Left ventricle myocardium inferior (tissue), 1 donor: Measurements from ENCODE around the gene PTTG2. TPM values are rescaled to one million over a fixed set of nuclear protein-coding genes. Genes with fewer than 3 reads are reported as not detected.

Experiments used
- DNase-seq: peaks from one replicate; pipeline ENCODE4 v3.0.0-alpha.2; 2020
- H3K27ac ChIP-seq: fragments of 200-600 bp; replicated peaks from 2 replicates; pipeline ENCODE4 v1.8.0; 2021
- H3K27me3 ChIP-seq: fragments of 200-600 bp; 2 replicates; pipeline ENCODE4 v1.8.0; 2021; ENCODE audit warnings: low read depth
- H3K36me3 ChIP-seq: fragments of 200-600 bp; 2 replicates; pipeline ENCODE4 v1.8.0; 2021
- H3K4me1 ChIP-seq: fragments of 200-600 bp; 2 replicates; pipeline ENCODE4 v1.8.0; 2021
- H3K4me3 ChIP-seq: fragments of 200-600 bp; 2 replicates; pipeline ENCODE4 v1.8.0; 2021; ENCODE audit warnings: mild to moderate bottlenecking, moderate library complexity
- H3K9me3 ChIP-seq: fragments of 200-600 bp; replicated peaks from 2 replicates; pipeline ENCODE4 v1.8.0; 2021
- intact Hi-C: fragments of 100-400 bp; cut with micrococcal nuclease; formaldehyde crosslinking; loops from one replicate; pipeline ENCODE4 v1.11.0; 2022
- total RNA-seq: library from RNA; stranded (reverse); fragmentation: NEBNext Ultra II Directional; extraction: Animal tissue kit (Norgen Biotek cat#: 25700); gene quantifications from one replicate; pipeline ENCODE4 v1.2.1, GENCODE V29; 2021
- TF ChIP-seq, protein P1 (sequence below): fragments of 200-600 bp; IDR thresholded peaks from 2 replicates; pipeline ENCODE4 v1.8.0; 2021; ENCODE audit warnings: antibody characterized with exemption, mild to moderate bottlenecking, borderline replicate concordance
- donor health status: DM: no; HTN: yes; CAD: no; lungs with severe emphysema.

Gene PTTG2
- total RNA-seq, 1 donor from 2014 or later, result 0.58 TPM

DNA sequence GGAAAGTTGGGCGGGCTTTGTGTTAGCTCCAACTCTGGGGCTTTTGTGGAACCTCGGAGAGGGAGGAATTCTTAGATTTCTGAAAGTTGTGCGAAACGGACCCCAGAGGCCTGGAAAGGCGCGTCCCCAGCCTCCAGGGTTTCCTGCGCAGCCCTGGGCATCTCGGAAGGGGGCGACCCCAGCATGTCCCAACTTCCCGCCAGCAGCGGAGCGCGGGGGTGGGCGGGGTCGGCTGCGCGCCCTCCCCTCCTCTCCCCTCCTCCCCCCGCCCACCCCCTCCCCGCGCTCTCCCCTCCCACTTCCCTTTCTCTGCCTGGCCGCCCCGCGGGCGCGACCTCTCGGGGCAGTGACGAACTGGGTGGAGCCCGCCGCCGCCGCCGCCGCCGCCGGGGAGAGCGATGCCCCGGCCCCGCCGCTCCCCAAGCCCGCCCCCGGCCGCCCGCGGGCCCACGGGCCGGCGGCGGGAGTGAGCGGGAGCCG is 16.8 kb downstream of the PTTG2 start:
- Histone ChIP-seq H3K9me3 (no peaks in the 10 kb centered on the region), H3K27me3 (no peaks in the 10 kb centered on the region), H3K4me1 (peaks cover 61% of the 10 kb centered on the region), H3K36me3 (no peaks in the 10 kb centered on the region), H3K4me3 (peak overlapping the region; percentile 94), H3K27ac (peak overlapping the region; percentile 98)
- TF ChIP-seq, protein P1, sequence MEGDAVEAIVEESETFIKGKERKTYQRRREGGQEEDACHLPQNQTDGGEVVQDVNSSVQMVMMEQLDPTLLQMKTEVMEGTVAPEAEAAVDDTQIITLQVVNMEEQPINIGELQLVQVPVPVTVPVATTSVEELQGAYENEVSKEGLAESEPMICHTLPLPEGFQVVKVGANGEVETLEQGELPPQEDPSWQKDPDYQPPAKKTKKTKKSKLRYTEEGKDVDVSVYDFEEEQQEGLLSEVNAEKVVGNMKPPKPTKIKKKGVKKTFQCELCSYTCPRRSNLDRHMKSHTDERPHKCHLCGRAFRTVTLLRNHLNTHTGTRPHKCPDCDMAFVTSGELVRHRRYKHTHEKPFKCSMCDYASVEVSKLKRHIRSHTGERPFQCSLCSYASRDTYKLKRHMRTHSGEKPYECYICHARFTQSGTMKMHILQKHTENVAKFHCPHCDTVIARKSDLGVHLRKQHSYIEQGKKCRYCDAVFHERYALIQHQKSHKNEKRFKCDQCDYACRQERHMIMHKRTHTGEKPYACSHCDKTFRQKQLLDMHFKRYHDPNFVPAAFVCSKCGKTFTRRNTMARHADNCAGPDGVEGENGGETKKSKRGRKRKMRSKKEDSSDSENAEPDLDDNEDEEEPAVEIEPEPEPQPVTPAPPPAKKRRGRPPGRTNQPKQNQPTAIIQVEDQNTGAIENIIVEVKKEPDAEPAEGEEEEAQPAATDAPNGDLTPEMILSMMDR, result no peak
- intact Hi-C loops, result loop anchor here (10.0 kb wide), 1 partner anchor 58 kb away; no protein-coding TSS in a partner anchor
- DNase-seq, result peak; percentile 84

DNA sequence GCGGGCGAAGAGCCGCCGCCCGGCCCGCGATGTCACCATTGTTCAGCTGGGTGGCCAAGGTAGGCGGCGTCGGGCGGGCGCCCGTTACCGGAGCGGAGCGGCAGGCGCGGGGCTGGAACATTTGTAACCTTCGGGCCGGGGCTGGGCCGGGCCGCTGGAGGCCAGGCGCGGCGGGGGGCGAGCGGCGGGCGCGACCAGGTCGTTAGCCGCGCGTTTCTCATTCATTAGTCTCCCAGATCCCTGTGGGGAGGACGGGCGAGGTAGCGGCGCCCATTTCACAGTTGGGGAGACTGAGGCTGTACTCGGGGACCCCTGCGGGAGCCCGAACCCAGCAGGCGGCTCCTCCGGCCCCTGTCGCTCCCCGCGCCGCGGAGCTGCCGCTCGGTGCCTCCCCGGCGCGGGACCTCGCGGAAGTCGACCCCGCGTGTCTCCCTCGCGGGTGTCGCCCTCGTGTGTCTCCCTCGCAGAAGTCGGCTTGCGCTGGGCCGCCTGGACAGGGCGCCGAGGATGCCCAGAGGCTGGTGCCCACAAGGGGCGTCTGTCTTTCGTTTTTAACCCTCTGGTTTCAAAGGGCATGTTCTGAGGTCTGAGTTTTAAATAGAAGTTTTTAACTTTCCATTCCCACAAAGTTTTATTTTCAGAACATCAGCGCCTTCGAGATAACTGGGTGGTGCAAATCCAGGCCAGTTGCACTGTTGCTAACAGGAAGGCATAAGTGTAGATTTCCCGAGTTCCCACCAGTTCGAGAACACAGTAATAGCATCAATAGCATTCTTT is 17.5 kb downstream of the PTTG2 start:
- H3K4me1 ChIP-seq, result peaks cover 67% of the 10 kb centered on the region
- peak; percentile 75 for DNase-seq
- no peaks in the 10 kb centered on the region for H3K27me3 ChIP-seq
- H3K27ac ChIP-seq, result peak overlapping the region; percentile 98
- peak overlapping the region; percentile 94 for H3K4me3 ChIP-seq
- no peaks in the 10 kb centered on the region for H3K36me3 ChIP-seq
- intact Hi-C loops, result loop anchor here (10.0 kb wide), 1 partner anchor 57 kb away; no protein-coding TSS in a partner anchor
- no peaks in the 10 kb centered on the region for H3K9me3 ChIP-seq
- TF ChIP-seq, protein P1, result peak; percentile 84

DNA sequence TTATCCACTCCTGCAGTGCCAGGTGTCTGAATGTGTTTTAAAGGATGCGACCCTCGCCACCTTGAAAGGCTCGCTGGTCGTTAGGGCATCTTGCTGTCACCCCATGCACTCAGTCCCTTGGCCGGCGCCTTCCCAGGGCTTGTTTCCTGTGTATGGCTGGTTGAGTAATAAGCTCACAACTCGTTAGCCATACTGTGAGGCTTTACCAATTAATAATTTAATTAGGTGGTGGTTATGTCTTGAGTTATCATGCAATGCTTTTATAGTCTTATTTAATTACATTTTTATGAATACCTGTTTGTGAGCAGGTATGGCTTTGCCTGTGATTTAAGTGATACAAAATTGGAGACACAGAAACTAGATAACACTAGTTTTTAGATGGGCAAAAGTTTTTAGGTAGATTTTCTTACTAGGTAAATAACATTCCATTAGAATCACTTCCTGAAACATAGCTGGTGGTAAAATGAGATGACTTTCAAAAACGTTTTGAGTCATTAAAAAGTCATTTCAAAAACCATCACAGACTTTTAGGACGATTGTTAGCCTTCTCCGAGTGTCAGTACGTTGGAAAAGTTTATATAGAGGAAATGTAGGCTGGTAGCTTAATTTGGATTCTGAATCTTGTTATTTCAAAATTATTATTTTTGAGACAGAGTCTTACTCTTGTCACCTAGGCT is 18.2 kb downstream of the PTTG2 start:
- Histone ChIP-seq H3K9me3 (no peaks in the 10 kb centered on the region), H3K36me3 (no peaks in the 10 kb centered on the region), H3K27me3 (no peaks in the 10 kb centered on the region), H3K27ac (peak overlapping the region; percentile 98), H3K4me1 (peaks cover 70% of the 10 kb centered on the region), H3K4me3 (peak overlapping the region; percentile 94)
- peak; percentile 32 for DNase-seq
- TF ChIP-seq, protein P1, result no peak
- intact Hi-C loops, result loop anchor here (10.0 kb wide), 1 partner anchor 56 kb away; no protein-coding TSS in a partner anchor

DNA sequence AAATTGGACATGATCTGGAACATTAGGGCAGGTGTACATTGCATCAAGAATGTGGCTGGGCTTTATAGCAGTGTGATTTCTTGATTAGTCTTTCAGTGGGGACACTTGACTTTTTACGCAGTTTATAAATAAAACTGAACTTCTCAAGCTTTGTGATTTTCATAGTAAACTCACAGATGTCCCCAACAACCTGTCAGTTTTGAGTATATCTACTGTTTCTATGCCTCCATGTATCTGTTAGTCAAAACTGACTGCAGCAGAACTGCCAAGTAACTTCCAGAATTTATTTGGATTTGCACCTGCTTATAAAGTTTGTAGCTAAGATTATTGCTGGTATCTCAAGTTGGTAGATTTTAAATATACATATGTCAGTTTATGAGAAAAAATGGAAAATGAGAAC is 20.0 kb downstream of the PTTG2 start:
- no peak overlapping the region for H3K4me3 ChIP-seq
- DNase-seq, result no peak
- no peaks in the 10 kb centered on the region for H3K36me3 ChIP-seq
- TF ChIP-seq, protein P1, result no peak
- H3K27ac ChIP-seq, result no peak overlapping the region
- H3K27me3 ChIP-seq, result no peaks in the 10 kb centered on the region
- H3K4me1 ChIP-seq, result peaks cover 69% of the 10 kb centered on the region
- no peaks in the 10 kb centered on the region for H3K9me3 ChIP-seq
- intact Hi-C loops, result no loop called here

DNA sequence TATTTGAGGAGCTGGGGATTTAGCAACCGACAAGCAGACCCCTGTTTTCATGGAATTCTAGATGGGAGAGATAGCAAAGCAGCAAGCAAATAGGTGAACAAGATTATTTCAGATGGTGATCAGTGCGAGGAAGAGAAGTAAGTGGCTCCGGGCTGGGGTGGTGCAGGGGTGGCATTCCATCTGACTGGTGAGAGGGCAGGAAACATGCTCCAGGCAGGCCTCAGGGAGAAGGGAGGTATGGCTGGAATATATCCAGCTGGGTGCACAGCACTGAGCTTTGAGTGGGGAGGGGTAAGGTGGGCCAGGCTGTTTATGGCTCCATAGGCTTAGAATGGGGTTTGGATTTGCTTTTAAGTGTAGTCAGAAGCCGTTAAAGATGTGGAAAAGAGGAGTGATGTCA is 21.2 kb downstream of the PTTG2 start:
- intact Hi-C loops, result no loop called here
- no peaks in the 10 kb centered on the region for H3K27me3 ChIP-seq
- TF ChIP-seq, protein P1, result no peak
- peak overlapping the region; percentile 74 for H3K27ac ChIP-seq
- peak overlapping the region; percentile 11 for H3K4me3 ChIP-seq
- DNase-seq, result no peak
- H3K36me3 ChIP-seq, result no peaks in the 10 kb centered on the region
- H3K4me1 ChIP-seq, result peaks cover 80% of the 10 kb centered on the region
- no peaks in the 10 kb centered on the region for H3K9me3 ChIP-seq
